Progenitor cell of endocrine pancreas (in vitro differentiated cells): ENCODE data around the gene ANGEL2. TPM values are rescaled to one million over a fixed set of nuclear protein-coding genes. Genes with fewer than 3 reads are reported as not detected.

Experiments
- DNase-seq: peaks from one replicate; pipeline ENCODE4 v3.0.0; 2021; ENCODE audit warnings: low spot score; ENCODE audit not compliant: unreplicated experiment
- H3K27ac Mint-ChIP-seq: 2 replicates; pipeline ENCODE4 v1.8.0; 2021; ENCODE audit warnings: mild to moderate bottlenecking, moderate library complexity, mixed read lengths
- H3K27me3 Mint-ChIP-seq: 2 replicates; pipeline ENCODE4 v1.8.0; 2021; ENCODE audit warnings: mixed read lengths
- H3K36me3 Mint-ChIP-seq: 2 replicates; pipeline ENCODE4 v1.8.0; 2022; ENCODE audit warnings: mixed read lengths; ENCODE audit not compliant: insufficient read depth
- H3K4me1 Mint-ChIP-seq: 2 replicates; pipeline ENCODE4 v1.8.0; 2021; ENCODE audit warnings: low read depth, mixed read lengths
- H3K4me3 Mint-ChIP-seq: 2 replicates; pipeline ENCODE4 v1.8.0; 2021; ENCODE audit warnings: low read depth, mild to moderate bottlenecking, moderate library complexity, mixed read lengths
- H3K9me3 Mint-ChIP-seq: 2 replicates; pipeline ENCODE4 v1.8.0; 2021; ENCODE audit warnings: low read depth, mixed read lengths
- CTCF ChIP-seq: fragments of 200-600 bp; sonication (generic); IDR thresholded peaks from one replicate; pipeline ENCODE4 v1.5.0; 2021; ENCODE audit warnings: antibody characterized with exemption, mild to moderate bottlenecking; ENCODE audit not compliant: unreplicated experiment
- total RNA-seq: library from RNA; stranded (reverse); gene quantifications from 2 replicates; pipeline ENCODE4 v1.2.1, GENCODE V29; 2021

The ANGEL2 gene
- total RNA-seq, 1 donor from 2014 or later: 50.6 TPM

GRCh38 chr1:212944229-212944901 is 71.3 kb downstream of the ANGEL2 start:
- Mint-ChIP-seq H3K36me3 (peaks cover 4% of the 10 kb centered on the region), H3K27ac (no peak overlapping the region), H3K9me3 (peaks cover 18% of the 10 kb centered on the region), H3K4me1 (no peaks in the 10 kb centered on the region), H3K4me3 (no peak overlapping the region), H3K27me3 (peaks cover 8% of the 10 kb centered on the region)
- no peak for DNase-seq
- no peak for TF ChIP-seq CTCF

GRCh38 chr1:212943393-212943710 is 72.3 kb downstream of the ANGEL2 start:
- H3K4me1 Mint-ChIP-seq: no peaks in the 10 kb centered on the region
- peaks cover 18% of the 10 kb centered on the region for H3K9me3 Mint-ChIP-seq
- no peaks in the 10 kb centered on the region for H3K27me3 Mint-ChIP-seq
- H3K27ac Mint-ChIP-seq: no peak overlapping the region
- peaks cover 4% of the 10 kb centered on the region for H3K36me3 Mint-ChIP-seq
- no peak overlapping the region for H3K4me3 Mint-ChIP-seq
- no peak for DNase-seq
- no peak for TF ChIP-seq CTCF

GRCh38 chr1:212942679-212943392 is 72.8 kb downstream of the ANGEL2 start:
- TF ChIP-seq CTCF: no peak
- no peak overlapping the region for H3K27ac Mint-ChIP-seq
- no peaks in the 10 kb centered on the region for H3K27me3 Mint-ChIP-seq
- H3K4me1 Mint-ChIP-seq: no peaks in the 10 kb centered on the region
- peaks cover 18% of the 10 kb centered on the region for H3K9me3 Mint-ChIP-seq
- no peak overlapping the region for H3K4me3 Mint-ChIP-seq
- peaks cover 4% of the 10 kb centered on the region for H3K36me3 Mint-ChIP-seq
- no peak for DNase-seq

Other genes starting within 250 kb of the ANGEL2 start
- gene NSL1, start 224.1 kb downstream of the ANGEL2 start, total RNA-seq: 37.2 and 41.1 TPM in 2 replicates
- gene TATDN3, start 224.0 kb downstream of the ANGEL2 start, total RNA-seq: 12.1 and 15.0 TPM in 2 replicates
- 0.69 TPM in 1 of 2 replicates, not detected in the other for gene SPATA45, start 168.2 kb downstream of the ANGEL2 start, total RNA-seq
- 27.0 and 31.4 TPM in 2 replicates for gene FLVCR1, start 157.6 kb downstream of the ANGEL2 start, total RNA-seq
- gene VASH2, start 65.3 kb downstream of the ANGEL2 start, total RNA-seq: 15.8 and 17.8 TPM in 2 replicates
- gene RPS6KC1, start 35.4 kb upstream of the ANGEL2 start, total RNA-seq: 24.3 and 27.8 TPM in 2 replicates